ENCODE results near the gene GRAP.
"Not testable (repeated sequence)": the region's sequence is repeated elsewhere in the genome, so short reads cannot be mapped to it uniquely, and the experiment has no call there.

GRAP gene

DNA sequence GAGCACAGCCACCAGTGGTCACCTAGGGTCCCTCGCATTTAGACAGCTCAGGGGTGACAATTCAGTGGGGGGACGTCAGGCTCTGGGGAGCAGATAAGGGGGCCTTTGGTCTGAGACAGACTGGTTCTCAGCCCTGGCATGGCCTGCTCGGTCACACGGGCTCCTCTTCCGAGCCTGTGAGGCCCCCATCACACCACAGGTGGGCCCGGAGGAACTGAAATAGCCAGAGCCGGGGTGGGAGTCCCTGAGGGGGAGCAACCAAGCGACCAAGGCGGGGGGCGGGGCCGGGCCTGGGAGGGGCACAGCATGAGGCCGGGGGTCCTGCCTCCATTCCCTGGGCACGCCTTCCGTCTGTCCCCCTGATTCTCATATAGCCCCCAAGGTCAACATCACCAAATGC, 4.4 kb downstream of the GRAP start:
- not testable (repeated sequence) for DNase-seq (ENCODE audit: low spot score)

DNA sequence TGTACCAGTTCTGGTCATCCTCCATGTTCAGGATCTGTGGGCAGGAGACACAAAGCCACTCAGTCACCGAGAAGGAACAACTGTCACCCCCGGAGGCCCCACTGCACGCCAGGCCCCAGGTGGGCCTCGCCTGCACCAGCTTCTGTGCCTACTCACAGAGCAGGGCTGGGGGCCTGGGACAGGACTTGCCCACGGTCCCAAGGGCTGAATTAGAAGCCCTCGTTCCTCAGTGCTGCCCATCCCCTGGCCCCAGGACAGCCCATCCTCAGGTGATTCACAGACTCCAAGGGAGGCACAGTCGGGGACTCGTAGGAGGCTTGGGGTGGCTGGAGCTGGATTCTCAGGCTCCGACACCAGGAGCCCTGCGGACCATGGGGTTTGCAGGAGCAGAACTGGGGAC, 4.9 kb downstream of the GRAP start:
- not testable (repeated sequence) for DNase-seq (ENCODE audit: low spot score)

DNA sequence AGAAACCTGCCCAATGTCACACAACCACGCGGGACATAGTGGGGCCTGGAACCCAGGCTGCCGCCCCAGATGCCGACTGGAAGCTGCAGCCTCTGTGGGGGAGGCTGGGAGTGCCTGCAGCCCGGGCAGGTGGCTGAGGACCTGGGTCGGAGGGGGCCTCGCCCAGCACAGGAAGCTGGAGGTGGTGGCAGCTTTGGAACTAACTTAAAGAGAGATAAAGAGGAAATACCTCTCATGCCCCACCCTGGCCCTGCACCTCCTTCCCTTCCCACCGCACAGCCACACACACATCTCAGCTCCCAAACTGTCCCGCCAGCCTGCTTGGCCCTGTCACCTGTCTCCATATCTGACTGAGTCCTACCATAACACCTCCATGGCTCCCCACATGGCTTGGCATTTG, 6.4 kb downstream of the GRAP start:
- DNase-seq (ENCODE audit: low spot score) = not testable (repeated sequence)

DNA sequence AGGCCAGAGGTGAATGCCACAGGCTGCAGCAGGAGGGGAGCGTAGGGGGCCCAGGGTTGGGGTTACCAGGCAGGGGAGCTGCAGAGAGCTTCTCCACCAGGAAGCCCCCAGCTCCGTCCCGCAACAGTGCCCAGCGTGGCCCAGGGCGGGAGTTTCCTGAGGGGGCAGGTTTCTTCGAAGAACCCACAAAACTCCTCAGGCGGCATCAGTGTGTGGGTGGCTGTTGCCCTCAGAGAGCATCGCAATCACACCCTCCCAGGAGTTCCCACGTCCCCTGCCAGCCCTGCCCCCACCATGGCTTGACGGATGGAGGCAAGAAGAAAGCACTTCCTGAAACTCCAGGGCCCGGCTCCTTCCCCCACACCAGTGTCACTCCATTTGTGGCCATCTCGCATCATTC, 8.0 kb downstream of the GRAP start:
- not testable (repeated sequence) for DNase-seq (ENCODE audit: low spot score)

DNA sequence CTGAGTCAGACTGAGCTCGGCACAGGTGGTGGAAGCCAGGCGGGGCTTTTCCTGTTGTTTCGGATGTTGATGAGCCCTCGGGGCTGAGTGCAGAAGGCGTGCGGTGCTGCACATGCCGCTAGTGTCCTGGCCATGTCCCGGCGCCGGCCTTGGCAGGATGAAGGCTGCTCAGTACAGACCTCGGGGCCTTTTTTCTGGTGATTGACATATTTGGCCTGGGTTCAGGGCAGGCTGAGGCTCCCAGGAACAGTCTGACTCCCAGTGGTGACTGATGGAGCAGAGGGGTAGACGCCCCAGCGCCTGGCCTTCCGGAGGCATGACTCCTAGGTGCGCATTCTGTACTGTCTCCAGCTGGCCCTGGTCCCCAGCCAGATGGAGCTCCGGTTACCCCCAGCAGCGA, 8.8 kb downstream of the GRAP start:
- DNase-seq (ENCODE audit: low spot score) = not testable (repeated sequence)

DNA sequence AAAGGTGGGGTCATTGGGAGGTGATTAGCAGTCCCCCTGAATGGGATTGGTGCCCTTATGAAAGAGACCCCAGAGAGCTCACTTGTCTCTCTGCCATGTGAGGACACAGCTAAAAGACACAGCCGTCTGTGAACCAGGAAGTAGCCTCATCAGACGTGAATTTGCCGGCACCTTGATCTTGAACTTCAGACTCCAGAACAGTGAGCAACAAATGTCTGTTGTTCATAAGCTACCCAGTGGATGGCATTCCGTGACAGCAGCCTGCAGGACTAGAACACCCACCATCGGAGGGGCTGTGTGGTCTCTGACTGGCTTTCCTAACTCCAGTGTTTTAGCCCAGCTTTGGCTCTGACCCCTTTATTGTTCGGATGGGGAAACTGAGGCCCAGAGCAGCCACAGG, 9.2 kb downstream of the GRAP start:
- not testable (repeated sequence) for DNase-seq (ENCODE audit: low spot score)

DNA sequence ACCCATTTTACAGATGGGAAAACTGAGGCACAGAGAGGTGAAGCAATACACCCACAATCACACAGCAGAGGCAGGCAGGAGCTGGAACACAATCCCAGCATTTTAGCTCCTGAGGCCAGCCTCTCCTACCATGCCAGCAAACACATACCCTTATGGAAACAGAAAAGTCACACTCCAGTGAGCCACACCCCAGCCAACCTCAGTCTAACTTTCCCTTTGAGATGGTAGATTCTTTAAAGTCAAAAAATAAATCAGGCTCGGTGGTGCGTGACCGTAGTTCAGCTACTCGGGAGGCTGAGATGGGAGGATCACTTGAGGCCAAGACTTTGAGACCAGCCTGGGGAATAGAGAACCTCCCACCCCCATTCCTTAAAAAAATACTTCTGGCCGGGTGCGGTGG, 10.6 kb downstream of the GRAP start:
- not testable (repeated sequence) for DNase-seq (ENCODE audit: low spot score)

DNA sequence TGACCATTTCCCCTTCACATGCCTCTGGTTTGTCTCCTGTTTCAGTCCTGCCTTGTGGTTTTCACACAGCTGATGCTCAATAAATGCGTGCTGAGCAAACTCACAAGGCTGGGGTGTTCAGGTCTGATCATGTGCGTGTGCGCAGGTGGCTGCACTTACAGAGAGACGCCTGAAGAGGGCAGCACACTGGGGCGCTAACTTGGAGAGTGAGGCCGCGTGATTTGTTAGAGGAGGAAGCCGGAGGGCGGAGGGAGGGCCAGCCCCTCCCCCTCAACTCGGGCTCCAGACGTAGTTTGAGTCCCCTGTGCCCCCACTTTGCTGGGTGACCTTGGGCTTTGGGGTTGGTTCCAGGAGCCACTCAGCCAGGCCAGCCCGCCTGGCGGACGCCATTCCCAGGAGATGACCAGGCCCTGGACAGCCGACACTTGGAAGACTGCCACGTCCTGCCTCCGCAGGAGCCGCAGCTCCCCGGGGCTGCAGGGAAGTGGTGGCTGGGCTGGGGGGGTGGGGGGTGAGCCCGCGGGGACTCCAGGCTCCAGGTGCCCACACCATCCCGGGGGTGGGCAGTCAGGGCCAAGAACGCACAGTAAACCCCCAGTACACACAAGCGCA, 14.3 kb downstream of the GRAP start:
- not testable (repeated sequence) for DNase-seq (ENCODE audit: low spot score)

DNA sequence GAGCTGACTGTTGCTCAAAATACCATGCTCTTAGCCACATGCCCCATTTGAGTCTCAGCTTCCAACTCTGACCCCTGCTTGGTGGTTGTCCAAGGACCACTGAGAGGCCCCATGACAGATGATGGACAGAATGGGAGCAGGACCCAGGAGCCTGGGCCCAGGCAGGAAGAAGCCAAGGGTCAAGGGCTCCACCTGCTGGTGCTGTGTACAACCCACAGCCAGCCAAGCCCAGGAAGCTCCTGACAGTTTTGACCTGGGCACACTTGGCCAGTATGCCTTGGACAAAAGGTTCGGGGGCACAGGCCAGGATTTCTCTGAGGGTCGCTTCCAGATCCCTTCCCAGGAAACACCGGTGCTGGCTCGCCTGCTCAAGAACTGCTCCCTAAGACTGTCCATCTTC, 15.0 kb downstream of the GRAP start:
- not testable (repeated sequence) for DNase-seq (ENCODE audit: low spot score)

DNA sequence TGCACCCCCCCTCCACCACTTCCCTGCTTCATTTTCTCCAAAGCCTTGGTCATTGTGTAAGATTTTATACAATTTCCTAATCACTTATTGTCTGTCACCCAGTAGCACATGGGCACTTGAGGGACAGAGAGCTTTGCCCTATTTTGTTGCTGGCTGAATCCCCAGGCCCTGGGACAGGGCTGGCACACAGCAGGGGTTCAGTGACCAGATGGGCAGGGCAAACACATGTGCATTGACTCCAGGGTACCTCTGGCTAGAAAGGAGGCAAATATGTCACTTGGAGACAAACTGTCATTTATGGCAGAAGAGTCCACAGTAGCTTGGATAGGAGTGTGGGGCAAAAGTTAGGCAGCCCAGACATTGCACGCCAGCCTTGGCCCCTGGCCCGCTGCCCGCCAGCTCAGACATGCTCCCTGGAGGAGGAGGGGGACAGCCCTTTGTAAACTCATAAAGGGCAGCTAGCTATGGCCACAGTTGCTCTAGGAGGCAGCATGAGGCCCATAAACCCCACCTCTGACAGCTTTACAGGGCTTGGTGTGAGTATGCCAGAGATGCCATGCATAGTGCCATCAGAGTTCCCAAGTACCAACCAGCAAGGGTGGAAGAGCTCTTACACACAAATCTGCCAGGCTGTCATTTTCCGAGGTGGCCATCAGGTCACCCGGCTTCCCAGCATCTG, 15.8 kb downstream of the GRAP start:
- not testable (repeated sequence) for DNase-seq (ENCODE audit: low spot score)

DNA sequence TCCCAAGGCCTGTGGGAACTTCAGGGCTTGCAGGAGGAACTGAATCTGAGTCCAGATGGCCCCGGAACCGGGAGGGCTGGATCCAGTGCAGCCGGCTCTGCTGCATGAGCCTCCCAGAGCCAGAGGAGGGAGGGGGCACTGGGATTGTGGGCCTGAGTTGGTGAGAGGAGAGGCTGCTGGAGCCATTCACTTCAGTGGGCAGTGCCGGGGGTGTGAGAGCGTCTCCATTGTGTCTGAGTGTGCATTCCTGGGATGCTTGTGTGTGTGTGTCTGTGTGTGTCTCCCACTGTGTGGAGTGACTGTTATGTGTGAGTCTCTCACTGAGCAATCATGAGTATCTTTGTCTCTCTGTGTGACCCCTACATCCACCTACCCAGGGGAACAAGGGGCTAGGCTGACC, 17.0 kb downstream of the GRAP start:
- not testable (repeated sequence) for DNase-seq (ENCODE audit: low spot score)

DNA sequence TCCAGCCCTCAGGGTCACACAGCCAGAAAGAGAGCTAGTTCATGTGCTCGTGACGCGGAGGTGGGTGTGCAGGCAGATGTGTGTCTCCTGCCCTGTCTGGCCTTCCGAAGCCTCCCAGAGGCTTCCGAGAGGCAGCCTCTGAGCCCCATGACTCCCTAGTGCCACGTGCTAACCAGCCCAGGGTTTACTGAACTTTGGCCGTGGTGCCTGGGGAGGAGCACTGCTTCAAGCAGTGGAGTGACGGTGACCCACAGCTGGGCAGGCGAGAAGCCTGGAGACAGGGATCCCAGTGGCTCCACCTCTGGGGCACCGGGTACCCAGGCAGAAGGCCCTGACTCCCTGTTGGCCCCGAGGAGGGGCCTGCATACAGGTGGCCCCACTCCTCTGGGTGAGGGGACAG, 18.1 kb downstream of the GRAP start:
- not testable (repeated sequence) for DNase-seq (ENCODE audit: low spot score)

DNA sequence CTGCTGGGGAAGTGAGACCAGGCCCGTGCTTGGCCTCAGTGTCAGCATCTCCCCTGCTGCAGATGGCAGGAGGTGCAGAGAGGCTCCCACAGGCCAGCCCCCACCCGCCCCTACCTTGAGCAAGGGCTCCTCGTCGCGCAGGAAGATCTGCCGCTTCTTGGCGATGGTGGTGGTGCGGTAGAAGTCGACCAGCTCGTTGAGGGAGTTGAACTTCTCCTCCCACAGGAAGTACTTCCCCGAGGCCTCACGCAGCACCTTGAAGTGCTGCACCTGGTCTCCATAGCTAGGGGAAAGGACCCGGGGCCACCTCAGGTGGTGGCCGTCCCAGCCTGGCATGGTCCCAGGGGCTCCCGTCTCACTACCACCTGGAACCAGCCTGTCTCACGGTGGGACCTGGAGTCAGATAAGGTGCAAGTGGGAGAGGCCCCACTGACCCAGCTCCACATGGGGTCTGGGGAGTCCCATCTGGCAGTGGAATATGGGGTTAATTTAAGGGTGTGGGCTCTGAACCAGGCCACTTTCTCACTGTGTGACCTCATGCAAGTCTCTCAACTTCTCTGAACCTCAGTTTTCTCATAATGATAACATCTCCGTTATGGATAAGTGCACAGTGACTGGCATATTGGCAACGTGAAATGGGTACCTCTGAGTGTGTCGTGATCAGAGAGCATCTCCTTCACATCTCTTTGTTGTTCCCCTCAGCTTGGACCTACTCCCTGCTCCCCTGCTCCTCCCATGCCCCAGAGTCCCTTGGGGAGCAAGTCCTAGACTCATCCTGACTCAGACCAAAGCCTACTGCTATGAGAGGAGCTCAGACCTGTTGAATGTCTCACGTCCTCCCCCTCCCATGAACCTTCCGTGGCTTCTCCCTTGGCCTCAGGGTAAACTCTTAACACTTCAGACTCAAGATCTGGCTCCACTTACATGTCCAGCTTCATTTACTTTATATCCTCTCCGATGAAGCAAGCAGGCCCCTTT, 22.4 kb downstream of the GRAP start:
- DNase-seq (ENCODE audit: low spot score) = no peak

DNA sequence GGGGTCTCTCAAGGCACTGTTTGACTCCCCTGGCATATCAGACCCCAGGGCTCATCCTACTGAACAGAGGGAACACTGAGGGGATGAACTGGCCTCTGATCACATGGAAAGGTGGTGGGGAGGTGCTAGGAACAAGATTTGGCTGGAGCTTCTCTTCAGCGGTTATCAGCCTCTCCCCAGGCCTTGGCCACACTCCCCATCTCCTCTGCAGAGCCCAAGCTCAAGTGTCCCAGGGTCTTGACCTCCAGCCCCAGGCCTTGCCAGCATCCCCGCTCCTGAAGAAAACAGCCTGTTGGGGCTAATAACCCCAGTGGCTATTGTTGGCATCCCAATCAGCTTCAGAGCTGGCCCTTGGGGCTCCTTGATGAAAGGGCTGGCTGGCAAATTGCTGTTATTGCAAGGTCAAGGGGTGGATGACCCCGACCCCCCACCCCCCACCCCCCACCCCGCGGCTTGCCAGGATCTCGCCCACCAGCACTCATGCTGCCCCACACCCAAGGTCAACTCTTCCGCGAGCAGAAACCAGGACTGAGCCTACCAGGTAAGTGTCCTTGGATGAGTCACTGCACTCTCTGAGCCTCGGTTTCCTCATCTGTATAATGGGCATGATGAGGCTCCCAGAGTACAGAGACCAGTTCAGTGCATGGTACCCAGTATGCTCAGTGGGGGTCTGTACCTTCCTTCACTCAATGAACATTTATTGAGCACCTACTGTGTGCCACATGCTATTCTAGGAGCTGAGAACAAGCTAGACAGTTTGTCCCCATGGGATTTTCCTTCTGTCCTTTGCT, 23.4 kb downstream of the GRAP start:
- DNase-seq (ENCODE audit: low spot score) = no peak

DNA sequence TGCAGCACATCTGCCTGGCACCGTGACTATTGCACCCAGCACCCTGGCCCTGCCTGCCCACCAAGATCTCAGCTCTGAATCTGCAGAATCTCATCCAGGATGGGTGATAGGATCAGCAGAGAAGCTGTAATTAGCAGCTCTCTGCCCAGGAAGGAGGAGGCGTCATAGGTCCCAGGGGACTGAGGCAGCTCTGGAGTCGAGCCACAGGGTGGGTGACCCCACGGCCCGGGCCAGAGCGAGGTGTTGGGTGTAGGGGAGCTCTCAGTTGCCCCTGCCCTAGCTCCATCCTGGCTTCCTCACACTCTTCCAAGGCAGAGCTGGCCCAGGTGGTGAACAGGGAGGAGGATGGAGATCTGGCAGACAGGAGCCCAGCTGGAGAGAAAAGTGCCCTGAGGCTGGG, 24.0 kb downstream of the GRAP start:
- no peak for DNase-seq (ENCODE audit: low spot score)

DNA sequence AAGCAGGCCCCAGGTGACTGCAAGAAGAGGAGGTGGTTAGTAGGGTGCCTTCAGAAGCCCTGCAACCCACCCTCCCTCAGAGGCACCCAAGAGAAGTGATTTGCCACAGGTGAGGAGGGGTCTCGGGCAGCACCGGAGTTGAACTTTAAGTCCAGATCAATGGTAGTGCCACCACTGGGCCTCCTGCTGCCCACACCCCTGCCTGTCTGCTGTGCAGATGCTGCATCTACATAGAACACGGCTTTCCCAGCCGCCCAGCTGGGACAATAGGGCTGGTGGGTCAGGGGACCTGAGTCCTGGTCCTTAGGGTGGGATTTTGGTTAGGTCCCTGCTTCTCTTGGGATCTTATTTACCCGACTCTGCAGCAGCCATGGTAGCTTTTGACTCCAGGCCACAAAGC, 24.6 kb downstream of the GRAP start:
- DNase-seq (ENCODE audit: low spot score) = no peak

DNA sequence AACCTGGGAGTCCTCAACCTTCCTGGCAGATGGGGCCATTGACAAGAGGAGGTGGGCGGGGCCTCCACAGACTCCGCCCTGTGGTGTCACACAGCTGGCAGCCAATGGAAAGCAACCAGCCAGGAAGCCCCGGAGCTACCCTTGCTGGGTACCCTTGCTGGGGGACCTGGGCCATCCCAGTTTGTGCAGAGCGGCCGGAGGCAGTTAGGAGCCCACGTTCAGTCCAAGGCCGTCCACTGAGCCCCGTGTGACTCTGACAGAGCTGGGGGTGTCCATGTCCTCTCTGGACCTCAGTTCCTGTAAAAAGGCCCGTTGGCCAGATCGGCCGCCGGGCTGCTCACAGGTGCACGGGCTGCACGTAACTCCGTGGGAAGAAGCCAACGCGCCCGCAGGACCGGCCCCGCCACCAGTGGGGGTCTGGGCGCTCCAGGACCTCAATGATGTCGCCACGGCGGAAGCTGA, 25.1 kb downstream of the GRAP start:
- no peak for DNase-seq (ENCODE audit: low spot score)

DNA sequence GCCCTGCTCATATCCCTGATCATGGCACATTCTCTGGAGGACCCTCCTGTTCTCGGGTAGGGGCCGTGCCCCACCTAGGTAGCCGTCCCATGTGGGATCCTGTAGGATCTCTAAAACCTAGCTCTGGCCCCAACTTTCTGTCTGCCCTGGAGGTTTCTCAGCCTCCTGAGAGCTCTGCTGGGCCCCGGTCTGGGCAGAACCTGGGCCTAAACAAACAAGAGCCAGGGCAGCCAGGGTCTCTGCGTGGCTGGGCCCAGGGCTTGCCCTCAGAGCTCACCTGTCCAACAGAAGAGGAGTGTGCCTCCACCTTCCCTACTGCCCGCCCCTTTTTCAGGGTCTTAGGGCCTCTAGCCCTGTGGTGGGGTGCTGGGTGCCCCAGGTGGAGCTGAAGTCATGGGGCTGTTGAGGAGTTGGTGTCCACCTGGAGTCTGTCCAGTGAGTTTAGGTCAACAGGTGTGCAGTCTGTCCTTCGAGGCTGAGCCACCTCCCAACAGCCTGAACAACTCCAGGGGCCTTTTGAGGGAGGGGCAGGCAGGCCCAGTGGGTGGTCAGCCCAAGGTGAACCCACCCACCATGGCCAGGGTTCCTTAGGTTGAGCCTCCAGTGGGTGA, 25.6 kb downstream of the GRAP start:
- DNase-seq (ENCODE audit: low spot score) = not testable (repeated sequence)

DNA sequence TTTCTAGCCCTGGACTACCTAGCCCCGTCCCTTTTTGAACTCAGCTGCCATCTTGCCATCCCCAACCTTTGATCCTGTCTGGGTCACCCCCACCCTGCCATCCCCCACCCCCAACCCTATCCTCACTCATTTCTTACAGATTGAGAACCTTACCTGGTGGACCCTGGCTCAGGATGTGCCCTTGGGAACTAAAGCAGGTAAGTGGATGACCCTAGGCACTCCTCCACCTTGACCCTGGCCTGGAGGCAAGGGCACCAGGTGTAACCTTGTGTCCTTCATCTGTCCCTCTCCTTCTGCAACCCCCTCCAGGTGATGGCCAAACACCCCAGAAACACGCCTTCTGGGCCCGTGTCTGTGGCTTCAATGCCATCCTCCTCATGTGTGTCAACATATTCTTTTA, 26.7 kb downstream of the GRAP start:
- no peak for DNase-seq (ENCODE audit: low spot score)

DNA sequence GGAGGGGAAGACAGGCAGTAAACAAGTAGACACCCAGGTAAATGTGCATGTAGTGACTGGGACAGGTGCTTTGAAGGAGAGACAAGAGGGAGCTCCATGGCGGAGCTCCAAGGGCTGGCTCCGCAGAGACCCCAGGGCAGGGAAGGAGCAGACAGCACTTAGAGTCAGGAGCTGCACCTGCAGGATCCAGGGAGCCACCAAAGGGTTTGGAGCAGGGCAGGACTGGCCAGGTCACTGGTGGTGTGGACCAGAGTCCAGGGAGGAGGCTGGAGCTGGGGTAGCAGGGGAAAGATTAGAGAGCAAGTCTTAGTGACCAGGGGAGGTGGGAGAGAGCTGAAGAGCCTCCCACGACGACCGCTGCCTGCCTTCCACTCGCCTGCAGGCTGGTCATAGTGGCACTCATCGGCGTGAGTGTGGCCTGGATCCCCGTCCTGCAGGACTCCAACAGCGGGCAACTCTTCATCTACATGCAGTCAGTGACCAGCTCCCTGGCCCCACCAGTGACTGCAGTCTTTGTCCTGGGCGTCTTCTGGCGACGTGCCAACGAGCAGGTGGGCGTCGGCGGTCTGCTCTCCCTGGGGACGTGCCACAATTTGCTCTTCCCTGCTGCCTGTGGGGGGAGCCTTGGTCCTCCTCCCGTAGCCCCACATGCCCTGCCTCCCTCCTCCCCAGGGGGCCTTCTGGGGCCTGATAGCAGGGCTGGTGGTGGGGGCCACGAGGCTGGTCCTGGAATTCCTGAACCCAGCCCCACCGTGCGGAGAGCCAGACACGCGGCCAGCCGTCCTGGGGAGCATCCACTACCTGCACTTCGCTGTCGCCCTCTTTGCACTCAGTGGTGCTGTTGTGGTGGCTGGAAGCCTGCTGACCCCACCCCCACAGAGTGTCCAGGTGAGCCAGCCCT, 27.5 kb downstream of the GRAP start:
- no peak for DNase-seq (ENCODE audit: low spot score)
